Neural progenitor cell (in vitro differentiated cells): ENCODE data around the gene FANCC. TPM values are rescaled to one million over a fixed set of nuclear protein-coding genes. Genes with fewer than 3 reads are reported as not detected.
"Not testable (repeated sequence)": the region's sequence is repeated elsewhere in the genome, so short reads cannot be mapped to it uniquely, and the experiment has no call there.

ENCODE experiments used
- DNase-seq: peaks from one replicate; pipeline ENCODE4 v3.0.0-alpha.2; 2016; ENCODE audit warnings: low spot score
- H2AFZ ChIP-seq: fragments of 200-600 bp; sonication (generic); replicated peaks from 2 replicates; pipeline ENCODE4 v1.6.1; 2016; ENCODE audit warnings: antibody characterized with exemption
- H3F3A ChIP-seq: fragments of 200-600 bp; sonication (generic); 2 replicates; pipeline ENCODE4 v1.6.1; 2016; ENCODE audit warnings: antibody characterized with exemption, low read depth
- H3K27ac ChIP-seq: fragments of 200-600 bp; sonication (generic); 2 replicates; pipeline ENCODE4 v1.5.1; 2016; ENCODE audit warnings: mild to moderate bottlenecking
- H3K27me3 ChIP-seq: fragments of 200-600 bp; sonication (generic); 2 replicates; pipeline ENCODE4 v1.6.1; 2016; ENCODE audit warnings: mild to moderate bottlenecking, moderate library complexity
- H3K36me3 ChIP-seq: fragments of 200-600 bp; sonication (generic); 2 replicates; pipeline ENCODE4 v1.5.1; 2016
- H3K4me1 ChIP-seq: fragments of 200-600 bp; sonication (generic); 2 replicates; pipeline ENCODE4 v1.6.1; 2016; ENCODE audit warnings: mixed run types
- H3K4me2 ChIP-seq: fragments of 200-600 bp; sonication (generic); 2 replicates; pipeline ENCODE4 v1.6.1; 2016
- H3K4me3 ChIP-seq: fragments of 200-600 bp; sonication (generic); 2 replicates; pipeline ENCODE4 v1.5.1; 2016
- H3K79me2 ChIP-seq: fragments of 200-600 bp; sonication (generic); 2 replicates; pipeline ENCODE4 v1.6.1; 2016; ENCODE audit warnings: low read depth
- H3K9ac ChIP-seq: fragments of 200-600 bp; sonication (generic); 2 replicates; pipeline ENCODE4 v1.6.1; 2016
- H3K9me3 ChIP-seq: fragments of 200-600 bp; sonication (generic); 2 replicates; pipeline ENCODE4 v1.5.1; 2016; ENCODE audit warnings: low read depth
- H4K20me1 ChIP-seq: fragments of 200-600 bp; sonication (generic); 2 replicates; pipeline ENCODE4 v1.6.1; 2016; ENCODE audit warnings: low read depth
- H3K27ac Mint-ChIP-seq: 3 replicates; pipeline ENCODE4 v1.8.0; 2021; ENCODE audit warnings: mixed read lengths
- H3K27me3 Mint-ChIP-seq: 2 replicates; pipeline ENCODE4 v1.8.0; 2022; ENCODE audit warnings: low read depth, mild to moderate bottlenecking, inconsistent platforms, moderate library complexity, mixed read lengths; ENCODE audit not compliant: insufficient read depth
- H3K36me3 Mint-ChIP-seq: 3 replicates; pipeline ENCODE4 v1.8.0; 2021; ENCODE audit warnings: mixed read lengths
- H3K4me1 Mint-ChIP-seq: 3 replicates; pipeline ENCODE4 v1.8.0; 2021; ENCODE audit warnings: mixed read lengths
- H3K4me3 Mint-ChIP-seq: 3 replicates; pipeline ENCODE4 v1.8.0; 2021; ENCODE audit warnings: mild to moderate bottlenecking, moderate library complexity, mixed read lengths
- H3K9me3 Mint-ChIP-seq: 3 replicates; pipeline ENCODE4 v1.8.0; 2020; ENCODE audit warnings: mixed read lengths
- CTCF ChIP-seq: fragments of 200-600 bp; sonication (generic); IDR thresholded peaks from 2 replicates; pipeline ENCODE4 v1.5.1; 2017; ENCODE audit warnings: antibody characterized with exemption, mild to moderate bottlenecking
- EZH2 ChIP-seq: fragments of 200-600 bp; sonication (generic); IDR thresholded peaks from 2 replicates; pipeline ENCODE4 v1.6.1; 2017; ENCODE audit warnings: antibody characterized with exemption, mild to moderate bottlenecking, moderate library complexity
- EZH2phosphoT487 ChIP-seq: fragments of 200-600 bp; sonication (generic); IDR thresholded peaks from 2 replicates; pipeline ENCODE4 v1.6.1; 2017; ENCODE audit warnings: antibody characterized with exemption
- total RNA-seq: library from RNA; depleted of rRNA; stranded (reverse); fragments of >200 nt; gene quantifications from 2 replicates; pipeline ENCODE4 v1.2.3, GENCODE V29; 2015; ENCODE audit warnings: low replicate concordance

Gene FANCC
- total RNA-seq, 1 donor from 2014 or later = 49.6 TPM

DNA sequence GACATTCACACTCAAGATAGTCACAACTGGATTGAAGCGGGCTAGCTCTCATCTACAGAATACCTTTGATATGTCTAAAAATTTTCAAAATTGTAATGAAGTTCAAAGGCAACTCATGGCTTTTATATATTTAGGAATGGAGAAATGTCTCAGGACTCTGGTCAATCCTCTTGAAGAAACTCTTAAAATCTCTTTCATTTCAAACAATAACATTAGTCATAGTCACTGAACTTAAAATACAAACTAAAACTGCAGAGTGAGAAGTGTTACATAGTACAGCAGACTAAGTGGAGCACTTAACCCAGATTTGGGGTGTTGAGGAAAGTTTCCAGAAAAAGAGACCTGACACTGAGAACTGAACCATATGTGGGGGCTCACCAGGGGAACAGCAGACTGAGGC, 20.7 kb downstream of the FANCC start:
- Histone ChIP-seq H3K4me2 (peak overlapping the region; percentile 27), H4K20me1 (peaks cover 7% of the 10 kb centered on the region), H3K4me3 (no peak overlapping the region), H3K27me3 (no peaks in the 10 kb centered on the region), H3K4me1 (peaks cover 18% of the 10 kb centered on the region), H2AFZ (no peak overlapping the region), H3K27ac (no peak overlapping the region), H3K36me3 (no peaks in the 10 kb centered on the region), H3F3A (no peaks in the 10 kb centered on the region), H3K9me3 (no peaks in the 10 kb centered on the region), H3K9ac (no peak overlapping the region), H3K79me2 (peaks cover 59% of the 10 kb centered on the region)
- peaks cover 3% of the 10 kb centered on the region for H3K27me3 Mint-ChIP-seq
- H3K4me1 Mint-ChIP-seq = peaks cover 10% of the 10 kb centered on the region
- no peak for DNase-seq
- no peak overlapping the region for H3K4me3 Mint-ChIP-seq
- H3K9me3 Mint-ChIP-seq = peaks cover 6% of the 10 kb centered on the region
- TF ChIP-seq EZH2phosphoT487 (no peak), EZH2 (no peak), CTCF (no peak)
- H3K36me3 Mint-ChIP-seq = peaks cover 5% of the 10 kb centered on the region
- no peak overlapping the region for H3K27ac Mint-ChIP-seq

- H3K27ac ChIP-seq, H3K27me3 Mint-ChIP-seq, H2AFZ ChIP-seq, H3K9ac ChIP-seq, H3F3A ChIP-seq, H3K27me3 ChIP-seq, H3K4me1 Mint-ChIP-seq, H3K4me3 Mint-ChIP-seq, H4K20me1 ChIP-seq, H3K4me3 ChIP-seq, H3K9me3 ChIP-seq, H3K36me3 ChIP-seq, H3K4me2 ChIP-seq, H3K27ac Mint-ChIP-seq, DNase-seq: not testable (repeated sequence)
- peaks cover 16% of the 10 kb centered on the region for H3K9me3 Mint-ChIP-seq
- peaks cover 48% of the 10 kb centered on the region for H3K79me2 ChIP-seq
- H3K4me1 ChIP-seq = peaks cover 18% of the 10 kb centered on the region
- peaks cover 14% of the 10 kb centered on the region for H3K36me3 Mint-ChIP-seq
Observed at GRCh38 chr9:95293296-95293695, 24.2 kb downstream of the FANCC start.

- Mint-ChIP-seq H3K4me1 (peaks cover 7% of the 10 kb centered on the region), H3K27ac (no peak overlapping the region), H3K27me3 (no peaks in the 10 kb centered on the region), H3K4me3 (no peak overlapping the region), H3K9me3 (peaks cover 16% of the 10 kb centered on the region), H3K36me3 (peaks cover 14% of the 10 kb centered on the region)
- peaks cover 11% of the 10 kb centered on the region for H3K4me1 ChIP-seq
- H3K9ac ChIP-seq = no peak overlapping the region
- H3K4me2 ChIP-seq = no peak overlapping the region
- H3K27me3 ChIP-seq = no peaks in the 10 kb centered on the region
- H3K79me2 ChIP-seq = peaks cover 39% of the 10 kb centered on the region
- H3K27ac ChIP-seq = no peak overlapping the region
- H2AFZ ChIP-seq = no peak overlapping the region
- no peak for TF ChIP-seq EZH2phosphoT487
- no peak for TF ChIP-seq CTCF
- no peak for TF ChIP-seq EZH2
- H3K36me3 ChIP-seq = no peaks in the 10 kb centered on the region
- peaks cover 7% of the 10 kb centered on the region for H4K20me1 ChIP-seq
- no peaks in the 10 kb centered on the region for H3F3A ChIP-seq
- H3K4me3 ChIP-seq = no peak overlapping the region
- H3K9me3 ChIP-seq = no peaks in the 10 kb centered on the region
- no peak for DNase-seq
Observed at GRCh38 chr9:95292226-95292625, 25.3 kb downstream of the FANCC start.

DNA sequence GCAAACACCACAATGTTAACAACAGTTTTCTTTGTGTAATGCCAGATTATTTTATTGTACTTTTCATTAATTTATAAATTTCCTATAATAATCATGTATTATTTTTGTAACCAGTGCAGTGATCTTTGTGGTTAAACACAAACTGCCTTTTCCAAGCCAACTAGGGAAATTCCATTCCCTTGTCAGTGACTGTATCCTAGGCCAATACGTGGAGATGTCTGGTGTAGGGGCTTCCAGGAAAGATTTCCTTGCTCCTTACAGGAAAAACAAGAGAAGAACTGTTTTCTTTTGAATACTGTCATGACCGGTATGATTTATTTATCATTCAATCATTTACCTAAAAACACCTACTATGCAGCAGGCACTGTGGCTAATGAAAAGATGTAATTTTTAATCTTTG, 31.4 kb downstream of the FANCC start:
- Histone ChIP-seq H4K20me1 (no peaks in the 10 kb centered on the region), H3K9me3 (no peaks in the 10 kb centered on the region), H3K27ac (no peak overlapping the region), H3K4me1 (no peaks in the 10 kb centered on the region), H3K4me2 (no peak overlapping the region), H3K79me2 (peaks cover 19% of the 10 kb centered on the region), H3K36me3 (no peaks in the 10 kb centered on the region), H2AFZ (no peak overlapping the region), H3F3A (no peaks in the 10 kb centered on the region), H3K9ac (no peak overlapping the region), H3K4me3 (no peak overlapping the region), H3K27me3 (no peaks in the 10 kb centered on the region)
- Mint-ChIP-seq H3K9me3 (peaks cover 8% of the 10 kb centered on the region), H3K36me3 (peaks cover 5% of the 10 kb centered on the region), H3K4me3 (no peak overlapping the region), H3K27ac (no peak overlapping the region), H3K27me3 (no peaks in the 10 kb centered on the region), H3K4me1 (no peaks in the 10 kb centered on the region)
- DNase-seq = no peak
- TF ChIP-seq CTCF (no peak), EZH2phosphoT487 (no peak)
